C1 segment of cervical spinal cord (tissue), 14 donors: ENCODE measurements around the gene FGF22.
"Not testable (repeated sequence)": the region's sequence is repeated elsewhere in the genome, so short reads cannot be mapped to it uniquely, and the experiment has no call there.

Experiments
- DNase-seq, 14 donors: peaks; one replicate each; lab custom pipeline; 2025; lab: John Stamatoyannopoulos, UW

FGF22 gene

DNA sequence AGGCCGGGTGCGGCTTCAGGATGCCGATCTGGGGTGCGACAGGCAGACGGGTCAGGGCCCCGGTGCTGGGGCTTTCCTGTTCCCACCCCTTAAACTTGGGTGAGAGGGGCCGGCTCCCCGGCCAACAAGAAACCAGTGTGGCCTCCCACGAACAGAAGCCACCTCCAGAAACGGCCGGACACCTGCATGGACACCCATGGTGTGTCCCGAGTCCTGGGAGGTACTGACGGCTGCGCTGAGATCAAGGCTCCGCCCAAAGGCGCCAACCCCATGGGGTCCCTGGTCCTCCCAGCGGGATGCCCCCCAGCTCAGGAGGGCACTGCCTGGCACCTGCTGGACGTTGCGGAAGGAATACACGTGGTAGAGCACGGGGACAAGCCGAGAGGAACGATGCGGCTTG, 17.9 kb upstream of the FGF22 start:
- DNase-seq = no peak

DNA sequence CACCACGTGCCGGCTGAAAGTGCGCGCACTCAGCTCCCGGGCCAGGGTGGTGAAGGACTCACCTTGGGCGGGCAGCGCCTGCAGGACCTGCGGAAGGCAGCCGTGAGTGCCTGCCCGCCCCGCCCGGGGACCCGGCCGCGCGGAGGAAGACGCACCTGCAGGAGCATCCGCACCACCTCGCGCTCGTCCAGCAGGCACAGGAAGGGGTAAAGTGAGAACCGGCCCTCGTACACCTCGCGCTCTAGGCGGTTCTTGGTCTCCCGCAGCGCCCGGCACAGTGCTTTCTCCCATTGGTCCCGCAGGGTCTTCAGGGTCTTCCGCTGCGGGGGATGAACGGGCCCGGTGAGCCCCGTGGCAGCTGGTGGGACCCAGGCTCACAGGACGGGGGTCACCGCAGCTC, 17.0 kb upstream of the FGF22 start:
- no peak for DNase-seq

DNA sequence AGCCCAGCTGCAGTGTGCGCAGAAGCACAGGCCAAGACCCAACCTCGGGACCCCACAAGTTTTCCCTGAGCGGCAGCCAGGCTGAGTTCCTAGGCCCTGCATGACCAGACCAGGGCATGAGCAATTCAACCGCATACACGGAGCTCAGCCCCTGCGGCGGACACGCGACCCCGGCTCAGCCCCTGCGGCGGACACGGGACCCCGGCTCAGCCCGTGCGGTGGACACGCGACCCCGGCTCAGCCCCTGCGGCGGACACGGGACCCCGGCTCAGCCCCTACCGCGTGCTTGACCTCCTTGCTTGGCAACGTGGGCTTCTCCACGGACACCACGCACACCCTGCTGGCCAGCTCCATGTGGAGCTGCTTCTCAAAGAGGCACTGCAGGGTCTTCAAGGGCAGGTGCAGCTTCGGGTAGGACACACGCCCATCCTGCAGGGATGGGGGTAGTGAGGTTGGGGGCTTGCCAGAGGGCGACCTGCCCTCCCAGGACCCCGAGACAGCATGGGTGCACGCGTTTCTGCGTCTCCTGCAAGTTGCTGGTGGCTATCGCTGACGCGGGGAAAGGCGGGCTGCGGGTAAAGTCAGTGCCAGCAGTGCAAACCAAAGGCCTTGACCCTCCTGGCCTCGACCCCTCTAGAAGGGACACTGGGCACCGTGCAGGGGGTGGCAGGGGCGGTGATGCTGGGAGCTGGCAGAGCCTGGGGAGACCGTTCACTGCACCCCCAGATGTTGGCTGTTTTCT, 16.3 kb upstream of the FGF22 start:
- no peak for DNase-seq

DNA sequence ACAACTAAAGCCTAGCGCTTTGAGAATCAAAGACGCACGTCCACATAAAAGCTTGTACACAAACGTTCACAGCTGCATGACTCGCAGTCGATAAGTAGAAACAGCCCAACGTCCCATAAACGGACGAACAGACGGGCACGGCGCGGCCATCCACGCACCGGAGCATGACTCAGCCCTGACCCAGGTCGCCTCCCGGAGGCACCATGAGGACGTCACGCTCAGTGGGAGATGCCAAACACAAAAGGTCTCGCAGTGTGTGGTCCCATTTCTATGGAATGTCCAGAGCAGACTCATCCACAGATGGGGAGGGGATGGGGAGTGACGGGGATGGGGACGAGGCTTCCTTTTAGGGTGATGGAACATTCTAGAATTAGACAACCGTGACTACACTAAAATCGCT, 15.7 kb upstream of the FGF22 start:
- DNase-seq = no peak

DNA sequence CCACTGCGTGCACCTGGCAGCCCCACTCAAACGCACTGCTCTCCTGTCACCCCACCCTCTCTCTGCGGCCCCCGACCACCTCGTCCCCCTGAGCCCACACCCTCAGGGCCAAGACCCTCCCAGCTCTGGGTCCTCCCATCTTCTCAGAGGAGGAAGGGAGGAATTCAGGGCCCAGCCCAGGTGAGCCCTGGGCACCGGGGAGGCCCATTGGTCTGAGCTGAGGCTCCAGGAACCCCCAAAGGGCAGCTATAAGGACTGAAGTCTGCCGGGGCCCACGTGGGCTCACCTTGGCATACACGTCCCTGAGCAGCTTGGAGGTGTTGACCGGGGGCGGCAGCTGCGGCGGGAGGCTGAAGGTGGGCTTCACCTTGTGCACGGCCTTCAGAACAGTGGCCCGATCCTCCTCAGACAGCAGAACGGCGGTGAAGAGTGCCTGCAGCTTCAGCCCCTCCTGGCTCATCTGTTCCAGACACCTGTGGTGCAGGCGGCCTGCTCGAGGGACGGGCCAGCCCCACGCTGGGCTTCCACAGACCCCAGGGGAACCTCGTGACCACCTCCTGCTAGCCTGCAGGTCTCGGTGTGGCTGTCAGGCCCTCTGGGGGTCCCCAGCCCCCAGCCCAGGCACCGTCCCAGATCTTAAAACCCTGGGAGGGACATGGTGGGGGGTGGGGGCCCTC, 15.1 kb upstream of the FGF22 start:
- no peak for DNase-seq

DNA sequence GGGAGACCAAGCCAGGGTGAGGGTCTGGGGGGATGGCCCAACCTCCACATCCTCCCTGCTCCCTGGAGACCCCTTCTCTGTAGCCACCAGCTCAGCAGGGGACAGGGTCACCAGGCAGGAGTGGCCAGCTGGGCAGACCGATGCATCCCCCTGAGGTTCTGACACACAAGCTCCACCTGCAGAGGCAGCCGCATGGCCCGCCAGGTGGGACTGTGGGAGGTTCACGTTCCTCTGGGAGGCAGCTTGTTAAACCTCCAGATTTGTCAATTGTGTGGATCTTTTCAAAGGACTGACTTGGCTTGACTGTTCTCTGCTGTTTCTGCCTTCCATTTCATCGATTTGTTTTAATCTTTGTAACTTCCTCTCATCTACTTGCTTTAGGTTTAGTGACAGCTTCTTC, 14.4 kb upstream of the FGF22 start:
- no peak for DNase-seq

DNA sequence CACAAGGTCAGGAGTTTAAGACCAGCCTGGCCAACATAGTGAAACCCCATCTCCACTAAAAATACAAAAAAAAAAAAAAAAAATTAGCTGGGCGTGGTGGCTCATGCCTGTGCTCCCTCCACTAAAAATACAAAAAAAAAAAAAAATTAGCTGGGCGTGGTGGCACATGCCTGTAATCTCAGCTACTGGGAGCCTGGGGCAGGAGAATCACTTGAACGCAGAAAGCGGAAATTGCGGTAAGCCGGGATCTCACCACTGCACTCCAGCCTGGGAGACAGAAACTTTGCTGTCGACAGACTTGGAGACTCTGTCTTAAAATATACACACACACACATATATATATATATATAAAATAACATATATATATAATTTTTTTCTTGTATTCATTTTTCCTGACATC, 13.1 kb upstream of the FGF22 start:
- DNase-seq = not testable (repeated sequence)

DNA sequence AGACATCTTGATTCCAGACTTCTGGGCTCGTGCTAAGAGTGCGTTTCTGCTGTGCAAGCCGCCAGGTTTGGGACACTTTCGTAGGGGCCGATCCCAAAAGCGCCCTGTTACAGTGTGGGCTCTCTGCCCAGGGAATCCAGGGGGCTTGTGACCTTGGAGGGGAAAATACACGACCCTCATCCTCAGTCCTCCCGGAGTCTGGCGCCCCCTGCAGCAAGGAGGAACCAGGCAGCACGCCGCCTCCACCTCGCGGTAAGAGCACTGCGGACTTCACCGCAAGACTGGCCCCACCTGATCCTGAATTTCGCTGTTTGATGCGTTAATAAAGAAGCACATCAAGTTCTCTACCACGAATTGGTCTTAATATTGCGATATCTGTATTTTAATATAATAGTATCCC, 11.5 kb upstream of the FGF22 start:
- DNase-seq = no peak

DNA sequence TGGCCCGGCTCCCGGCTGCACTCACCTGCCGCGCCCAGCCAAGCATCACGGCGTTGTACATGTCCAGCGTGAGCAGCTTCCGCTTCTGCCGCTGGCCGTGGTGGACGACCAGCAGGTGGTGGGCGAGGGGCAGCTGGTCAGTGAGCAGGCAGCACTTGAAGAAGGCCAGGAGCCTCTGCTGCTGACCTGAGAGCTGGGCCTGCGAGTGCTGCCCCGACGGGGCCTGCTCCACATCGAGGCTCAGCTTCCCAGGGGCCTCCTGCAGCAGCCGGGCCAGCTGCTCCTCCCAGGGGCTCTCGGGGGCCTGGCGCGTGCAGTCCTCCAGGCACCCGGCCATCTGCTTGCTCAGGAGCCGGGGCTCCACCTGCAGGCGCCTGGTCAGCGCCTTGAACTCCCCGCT, 10.2 kb upstream of the FGF22 start:
- DNase-seq = not testable (repeated sequence)

DNA sequence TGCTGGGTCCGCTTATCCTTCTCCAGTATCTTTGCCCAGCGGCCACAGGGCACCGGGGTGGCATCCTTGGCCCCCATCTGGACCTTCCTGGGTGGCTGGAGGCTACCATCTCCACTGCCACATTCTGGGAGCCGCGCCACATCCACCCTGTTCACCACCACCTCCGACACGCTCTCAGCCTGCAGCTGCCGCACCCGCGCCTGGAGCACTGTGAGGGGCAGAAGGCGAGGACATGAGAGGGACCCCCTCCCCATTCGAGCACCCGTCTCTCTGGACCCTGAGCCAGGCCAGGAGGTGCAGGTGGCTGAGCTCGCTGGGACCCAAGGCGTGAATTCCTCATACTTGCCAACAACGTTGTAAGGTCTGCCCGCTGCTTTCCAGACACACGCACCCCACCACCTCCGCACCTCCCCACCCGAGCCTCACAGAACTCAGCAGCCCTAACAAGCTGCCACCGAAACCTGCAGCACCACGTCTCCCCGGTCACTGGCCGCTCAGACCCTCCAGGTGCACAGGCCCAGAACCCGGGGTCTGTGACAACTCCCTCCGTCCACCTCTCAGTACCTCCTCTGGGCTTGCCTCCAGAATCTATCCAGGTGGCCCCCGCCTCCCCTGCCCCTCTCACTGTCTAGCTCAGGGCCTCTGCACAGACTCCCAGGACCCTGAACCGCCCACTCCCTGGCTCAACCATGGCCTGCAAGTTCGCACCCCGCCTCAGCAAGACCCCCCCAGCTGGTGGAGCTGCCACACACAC, 9.5 kb upstream of the FGF22 start:
- no peak for DNase-seq

DNA sequence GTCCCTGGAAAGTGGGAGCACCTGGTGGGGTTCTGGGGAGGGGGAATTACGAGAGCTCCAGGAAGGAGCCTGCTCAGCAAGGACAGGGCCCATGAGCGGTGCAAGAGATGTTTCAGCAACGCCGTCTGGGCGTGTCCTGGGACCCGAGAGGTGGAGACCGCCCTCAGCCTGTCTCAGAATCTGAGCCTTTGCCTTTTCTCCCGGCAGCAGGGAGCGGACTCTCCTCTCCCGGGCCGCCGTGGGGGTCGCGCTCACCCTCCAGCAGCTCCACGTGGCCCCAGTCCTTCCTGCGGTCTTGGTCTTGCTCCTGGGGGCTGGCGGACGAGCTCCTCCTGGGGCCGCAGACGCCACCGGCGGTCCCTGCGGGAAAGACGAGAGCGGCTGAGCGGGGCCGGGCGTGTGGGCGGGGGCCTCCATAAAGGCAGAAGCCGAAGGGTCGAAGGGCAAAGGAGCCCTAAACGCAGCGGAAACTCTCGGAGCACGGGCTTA, 7.1 kb upstream of the FGF22 start:
- DNase-seq = no peak

DNA sequence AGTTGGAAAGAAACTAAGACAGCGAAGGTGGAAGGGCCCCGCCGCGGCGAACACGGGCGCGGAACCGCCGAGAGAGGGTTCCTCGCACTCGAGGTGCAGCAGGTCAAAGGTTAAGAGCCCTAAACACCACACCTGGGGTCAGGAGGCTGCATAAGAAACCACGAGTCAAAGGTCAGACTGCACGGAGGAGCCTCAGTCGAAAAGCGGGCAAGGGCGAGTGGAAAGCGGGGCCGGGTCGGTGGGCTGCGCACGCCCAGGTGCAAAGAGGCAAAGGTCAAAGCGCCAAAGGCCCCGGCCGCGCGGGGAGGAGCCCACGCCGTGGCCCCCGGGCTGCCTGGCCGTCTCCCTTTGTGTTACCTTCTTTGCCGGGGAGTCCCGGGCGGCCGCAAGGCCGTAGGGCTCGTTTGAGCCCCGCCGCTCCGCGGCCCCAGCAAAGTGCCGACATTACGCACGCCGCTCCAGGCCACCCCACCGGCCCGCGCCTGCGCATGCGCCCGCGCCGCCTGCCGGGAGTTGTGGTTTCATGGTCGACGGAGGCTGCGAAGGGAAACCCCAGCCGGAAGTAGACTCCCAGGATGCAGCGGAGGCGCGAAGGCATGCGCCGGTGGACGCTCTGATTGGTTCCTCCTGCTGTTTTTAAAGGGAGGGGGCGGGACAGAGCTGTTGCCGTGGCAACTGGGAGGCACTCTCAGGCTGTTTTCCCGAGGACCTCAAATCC, 6.5 kb upstream of the FGF22 start, which contains the start of gene POLRMT:
Gene POLRMT, minus strand, starts transcription at position 470 of the 718 bp plus-strand sequence. Its CDS starts 25 bp downstream, at position 445.
- DNase-seq = peak; percentile 79 to 96 (median 94)

DNA sequence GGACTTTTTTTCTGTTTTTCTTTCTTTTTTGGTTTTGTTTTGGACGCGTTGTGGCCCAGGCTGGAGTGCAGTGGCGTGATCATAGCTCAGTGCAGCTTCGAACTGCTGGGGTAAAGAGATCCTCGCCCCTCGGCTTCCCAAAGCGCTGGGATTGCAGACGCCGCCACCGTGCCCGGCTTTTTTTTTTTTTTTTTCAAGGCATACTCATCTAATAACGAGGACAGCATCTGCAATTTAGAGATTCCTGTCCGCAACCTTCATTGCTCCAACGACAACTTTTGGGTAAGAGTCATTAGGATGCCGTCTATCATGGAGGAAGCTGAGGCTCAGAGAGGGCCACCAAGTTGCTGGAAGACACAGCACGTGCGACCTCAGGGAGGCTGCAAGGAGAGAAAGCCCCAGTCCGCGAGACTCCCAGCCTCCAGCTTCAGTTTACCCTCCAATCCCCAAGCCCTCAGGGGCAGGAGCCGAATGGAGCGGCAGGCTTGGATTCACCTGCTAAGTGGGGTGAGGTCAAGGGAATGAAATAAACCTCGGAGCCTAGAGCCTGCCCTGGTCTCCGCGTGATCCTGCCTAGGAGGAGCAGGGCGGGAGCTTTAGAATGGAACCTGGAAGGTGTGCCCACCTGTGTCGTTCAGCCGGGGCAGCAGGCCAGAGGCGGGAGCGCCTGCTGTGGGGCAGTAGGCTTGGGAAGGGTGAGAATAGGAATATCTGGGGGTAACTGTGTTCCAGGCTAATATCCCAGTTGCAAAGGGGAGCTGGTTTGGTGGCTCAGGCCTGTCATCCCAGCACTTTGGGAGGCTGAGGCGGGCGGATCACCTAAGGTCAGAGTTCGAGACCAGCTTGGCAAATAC, 5.7 kb upstream of the FGF22 start:
- no peak for DNase-seq

DNA sequence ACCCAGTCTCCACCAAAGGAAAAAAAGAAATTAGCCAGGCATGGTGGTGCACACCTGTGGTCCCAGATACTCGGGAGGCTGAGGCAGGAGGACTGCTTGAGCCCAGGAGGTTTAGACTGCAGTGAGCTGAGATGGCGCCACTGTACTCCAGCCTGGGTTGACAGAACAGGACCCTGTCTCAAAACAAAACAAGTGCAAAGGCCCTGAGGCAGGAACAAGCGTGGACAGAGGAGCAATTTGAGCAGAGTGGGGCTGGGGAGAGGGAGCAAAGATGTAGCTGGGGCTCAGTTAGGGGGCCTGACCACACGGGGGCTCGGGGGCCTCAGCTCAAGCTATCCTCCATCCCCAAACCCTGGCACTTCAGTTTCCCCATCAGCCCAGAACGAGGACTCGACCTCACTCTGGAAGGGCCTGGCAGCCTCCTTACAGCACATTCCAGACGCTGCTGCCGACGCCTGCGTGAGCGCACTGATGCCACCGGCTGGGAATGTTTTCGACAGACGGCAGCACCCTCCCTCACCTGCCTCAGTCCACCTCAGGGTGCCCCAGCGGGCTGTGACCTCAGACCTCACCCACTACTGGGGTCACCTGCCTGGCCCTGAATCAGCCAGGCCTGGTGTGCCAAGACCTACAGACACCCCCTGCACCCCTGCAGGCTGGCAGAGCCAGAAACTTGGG, 4.6 kb upstream of the FGF22 start:
- no peak for DNase-seq

DNA sequence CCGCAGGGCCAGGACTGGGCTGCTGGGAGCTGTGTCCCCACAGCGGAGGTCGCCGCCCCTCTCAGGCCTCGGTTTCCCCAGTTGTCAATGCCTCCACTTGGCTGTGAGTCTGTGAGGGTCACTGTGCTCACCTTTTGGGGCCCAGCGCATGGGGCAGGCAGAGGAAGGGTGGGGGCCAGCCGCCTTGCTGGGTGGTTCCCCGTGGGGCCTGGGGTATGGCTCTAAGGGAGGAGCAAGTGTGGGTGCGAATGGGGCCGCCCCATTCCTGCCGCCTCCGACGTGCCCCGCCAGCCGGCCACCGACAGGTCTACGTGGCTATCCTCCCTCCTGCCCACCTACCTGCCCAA, 800 bp upstream of the FGF22 start:
- no peak for DNase-seq

DNA sequence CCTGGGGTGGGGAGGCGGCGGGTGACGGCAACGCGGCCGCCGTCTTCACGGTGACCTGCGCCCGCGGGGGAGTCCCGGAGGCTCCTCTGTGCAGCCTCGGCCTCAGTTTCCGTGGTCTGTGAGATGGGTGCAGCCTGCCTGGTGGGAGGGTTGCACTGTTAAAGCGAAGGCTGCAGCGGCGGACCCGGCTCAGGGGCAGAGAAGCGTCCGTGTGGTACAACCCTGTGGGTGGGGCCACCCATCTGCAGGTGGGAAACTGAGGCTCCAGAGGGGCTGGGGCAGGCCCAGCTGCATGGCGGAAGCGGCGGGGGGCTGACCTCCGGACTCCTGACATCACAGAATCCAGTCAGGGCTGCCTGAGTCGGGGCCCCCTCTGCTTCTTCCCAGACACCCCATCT, 481 bp downstream of the FGF22 start:
- DNase-seq = no peak

DNA sequence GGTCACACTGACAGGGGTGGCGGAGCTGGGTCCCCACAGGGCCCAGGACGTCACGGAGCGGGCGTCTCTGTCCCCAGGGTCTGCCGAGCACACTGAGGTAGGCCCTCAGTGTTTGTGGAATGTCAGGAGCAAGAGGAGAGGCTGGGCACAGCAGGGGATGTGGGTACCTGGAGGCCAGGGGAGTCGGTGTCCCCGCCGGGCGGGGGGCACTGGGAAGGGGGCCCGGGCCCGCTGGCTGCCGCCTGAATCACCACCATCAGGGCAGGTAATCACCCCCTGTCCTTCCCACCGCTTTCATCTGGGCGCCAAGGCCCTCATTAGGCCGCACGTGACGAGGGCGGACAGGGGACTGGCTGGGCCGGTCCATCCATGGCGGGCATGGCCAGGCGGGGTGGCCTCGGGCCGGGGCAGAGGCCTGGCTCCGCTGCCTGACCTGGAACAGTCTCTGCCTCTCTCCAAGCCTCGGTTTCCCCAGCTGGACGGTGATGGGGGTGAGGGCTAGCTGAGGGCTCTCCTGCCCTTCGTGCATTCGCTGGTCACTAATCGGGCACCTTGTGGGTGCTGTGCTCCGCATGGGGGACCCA, 1.0 kb downstream of the FGF22 start:
- no peak for DNase-seq

DNA sequence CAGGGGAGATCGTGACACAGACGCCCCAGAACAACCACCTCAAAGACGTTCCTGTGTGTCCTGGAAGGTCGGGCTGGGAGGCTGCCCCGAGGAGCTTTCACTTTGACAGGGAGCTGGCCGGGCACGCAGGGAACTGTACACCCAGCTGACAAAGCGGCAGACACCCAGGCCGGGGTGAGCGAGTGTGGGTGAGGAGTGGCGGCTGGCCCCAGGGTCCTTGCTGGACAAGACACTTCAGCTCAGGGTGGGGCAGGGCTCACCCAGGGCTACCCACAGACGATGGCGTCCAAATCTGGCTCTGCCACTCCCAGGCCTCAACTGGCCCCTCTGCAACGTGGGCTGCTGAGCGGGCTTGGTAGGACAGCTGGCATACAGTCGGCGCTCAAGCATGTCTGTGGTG, 2.0 kb downstream of the FGF22 start:
- no peak for DNase-seq

DNA sequence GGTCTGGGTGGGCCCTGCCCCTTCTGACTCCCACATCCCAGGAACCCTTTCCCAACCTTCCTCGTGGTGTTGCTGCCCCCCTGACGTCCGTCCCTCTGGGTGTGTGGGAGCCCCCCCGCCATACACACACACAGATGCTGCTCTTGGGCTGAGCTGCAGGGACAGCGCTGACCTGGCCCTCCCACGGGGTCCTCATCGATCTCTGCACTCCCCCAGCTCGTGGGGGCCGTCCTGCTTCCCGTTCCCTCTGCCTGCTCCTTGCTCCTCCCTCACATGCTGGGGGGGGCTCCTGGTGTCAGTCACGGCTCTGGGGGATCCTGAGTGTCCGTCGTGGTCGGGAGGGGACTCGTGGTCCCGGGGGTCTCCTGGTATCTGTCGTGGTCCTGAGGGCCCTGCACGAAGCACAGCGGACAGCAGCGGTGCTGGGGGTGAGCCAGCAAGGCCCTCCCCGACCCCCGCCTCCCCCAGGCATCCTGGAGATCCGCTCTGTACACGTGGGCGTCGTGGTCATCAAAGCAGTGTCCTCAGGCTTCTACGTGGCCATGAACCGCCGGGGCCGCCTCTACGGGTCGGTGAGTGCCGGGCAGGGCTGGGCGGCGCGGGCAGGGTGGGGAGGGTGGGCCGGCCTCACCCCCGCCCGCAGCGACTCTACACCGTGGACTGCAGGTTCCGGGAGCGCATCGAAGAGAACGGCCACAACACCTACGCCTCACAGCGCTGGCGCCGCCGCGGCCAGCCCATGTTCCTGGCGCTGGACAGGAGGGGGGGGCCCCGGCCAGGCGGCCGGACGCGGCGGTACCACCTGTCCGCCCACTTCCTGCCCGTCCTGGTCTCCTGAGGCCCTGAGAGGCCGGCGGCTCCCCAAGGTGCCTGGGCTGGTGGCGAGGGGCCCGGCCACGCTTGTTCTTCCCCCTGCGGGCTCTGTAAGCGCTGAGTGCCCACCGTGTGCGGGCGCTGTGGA, 3.4 kb downstream of the FGF22 start:
- no peak for DNase-seq
